OCI-LY1 (cell line): ENCODE measurements around the gene MAP4.

Source experiments
- H2AFZ ChIP-seq: fragments of 200-600 bp; sonication (generic), shearing (Covaris generic); 2 replicates; pipeline ENCODE4 v1.6.0; 2014; ENCODE audit warnings: antibody characterized with exemption, mild to moderate bottlenecking, low read length
- H3F3A ChIP-seq: fragments of 200-600 bp; sonication (generic), shearing (Covaris generic); 2 replicates; pipeline ENCODE4 v1.6.0; 2014; ENCODE audit warnings: mild to moderate bottlenecking, antibody characterized with exemption, low read length, moderate library complexity; ENCODE audit not compliant: insufficient read depth
- H3K27ac ChIP-seq: fragments of 200-600 bp; sonication (generic); 2 replicates; pipeline ENCODE4 v1.5.1; 2014; ENCODE audit warnings: low read length, mixed run types, mild to moderate bottlenecking, low read depth; ENCODE audit not compliant: poor library complexity, severe bottlenecking
- H3K27me3 ChIP-seq: fragments of 200-600 bp; sonication (generic); 2 replicates; pipeline ENCODE4 v1.6.0; 2014; ENCODE audit warnings: antibody characterized with exemption, mild to moderate bottlenecking, low read length, moderate library complexity; ENCODE audit not compliant: insufficient read depth
- H3K36me3 ChIP-seq: fragments of 200-600 bp; sonication (generic); 2 replicates; pipeline ENCODE4 v1.6.1; 2014; ENCODE audit warnings: mild to moderate bottlenecking, antibody characterized with exemption, low read length, moderate library complexity, mixed read lengths; ENCODE audit not compliant: insufficient read depth
- H3K4me1 ChIP-seq: fragments of 200-600 bp; sonication (generic); 2 replicates; pipeline ENCODE4 v1.5.1; 2014; ENCODE audit warnings: mild to moderate bottlenecking, low read length, moderate library complexity; ENCODE audit not compliant: insufficient read depth, severe bottlenecking
- H3K4me2 ChIP-seq: fragments of 200-600 bp; sonication (generic), shearing (Covaris generic); 2 replicates; pipeline ENCODE4 v1.6.1; 2014; ENCODE audit warnings: low read length
- H3K4me3 ChIP-seq: fragments of 200-600 bp; sonication (generic); 2 replicates; pipeline ENCODE4 v1.5.1; 2014; ENCODE audit warnings: low read length, low read depth, mild to moderate bottlenecking, mixed read lengths; ENCODE audit not compliant: poor library complexity, severe bottlenecking
- H3K79me2 ChIP-seq: fragments of 200-600 bp; shearing (Covaris generic); 2 replicates; pipeline ENCODE4 v1.6.1; 2016; ENCODE audit warnings: mixed run types, low read length, mixed read lengths; ENCODE audit not compliant: insufficient read depth
- H3K9ac ChIP-seq: fragments of 200-600 bp; sonication (generic), shearing (Covaris generic); 2 replicates; pipeline ENCODE4 v1.6.1; 2014; ENCODE audit warnings: mild to moderate bottlenecking, low read length, mixed read lengths
- H3K9me2 ChIP-seq: fragments of 200-600 bp; sonication (generic), shearing (Covaris generic); 2 replicates; pipeline ENCODE4 v1.6.1; 2014; ENCODE audit warnings: low read depth, mild to moderate bottlenecking, low read length, mixed read lengths
- H3K9me3 ChIP-seq: fragments of 200-600 bp; shearing (Covaris generic); 2 replicates; pipeline ENCODE4 v1.6.1; 2014; ENCODE audit warnings: low read length, mixed read lengths
- H4K20me1 ChIP-seq: fragments of 200-600 bp; sonication (generic), shearing (Covaris generic); 2 replicates; pipeline ENCODE4 v1.6.0; 2016; ENCODE audit warnings: mild to moderate bottlenecking, low read length; ENCODE audit not compliant: insufficient read depth
- CTCF ChIP-seq: fragments of 200-600 bp; sonication (generic), shearing (Covaris generic); IDR thresholded peaks from 2 replicates; pipeline ENCODE4 v1.5.1; 2017; ENCODE audit warnings: mild to moderate bottlenecking, antibody characterized with exemption, low read length, moderate library complexity, mixed read lengths
- EZH2 ChIP-seq: fragments of 200-600 bp; sonication (generic), shearing (Covaris generic); IDR thresholded peaks from 2 replicates; pipeline ENCODE4 v1.8.0; 2017; ENCODE audit warnings: borderline replicate concordance, mixed run types, mild to moderate bottlenecking, antibody characterized with exemption, low read length, moderate library complexity, mixed read lengths

Gene MAP4

GRCh38 chr3:47907784-47908183 lies 108.4 kb downstream of the MAP4 start:
- Histone ChIP-seq H3K9me2 (no peaks in the 10 kb centered on the region), H3F3A (peaks cover 3% of the 10 kb centered on the region; the same call in 1 of the 2 replicates), H3K4me1 (no peaks in the 10 kb centered on the region), H3K27ac (no peak overlapping the region), H3K4me3 (no peak overlapping the region), H3K79me2 (no peaks in the 10 kb centered on the region), H3K9ac (no peak overlapping the region), H2AFZ (no peak overlapping the region), H4K20me1 (no peaks in the 10 kb centered on the region), H3K9me3 (no peaks in the 10 kb centered on the region), H3K27me3 (no peaks in the 10 kb centered on the region), H3K36me3 (peaks cover 13% of the 10 kb centered on the region; the same call in 1 of the 2 replicates), H3K4me2 (no peak overlapping the region)
- no peak for TF ChIP-seq EZH2
- no peak for TF ChIP-seq CTCF

DNA sequence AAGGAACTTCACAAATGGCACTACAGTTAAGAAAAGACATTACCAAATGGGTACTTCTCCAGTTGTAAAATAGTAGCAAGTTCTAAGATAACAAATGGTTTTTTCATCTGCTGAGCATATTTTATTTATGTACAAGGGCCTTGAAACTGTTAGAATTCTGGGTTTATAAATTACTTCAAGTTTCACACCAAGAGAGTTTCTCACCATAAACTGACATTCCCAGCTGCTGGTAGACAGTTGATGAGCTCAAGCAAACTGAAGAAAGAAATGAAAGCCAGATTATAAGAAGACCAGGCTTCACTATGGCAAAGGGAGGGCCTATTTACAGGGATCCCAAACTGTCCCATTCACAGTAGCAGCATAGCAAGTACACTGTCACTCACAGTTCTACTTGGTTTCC lies 113.5 kb downstream of the MAP4 start:
- no peaks in the 10 kb centered on the region for H3K9me3 ChIP-seq
- H3K4me1 ChIP-seq: no peaks in the 10 kb centered on the region
- no peaks in the 10 kb centered on the region for H3K9me2 ChIP-seq

GRCh38 chr3:47901280-47901833 lies 114.9 kb downstream of the MAP4 start:
- H3K79me2 ChIP-seq: no peaks in the 10 kb centered on the region
- no peaks in the 10 kb centered on the region; the same call in none of the 2 replicates for H3K36me3 ChIP-seq
- no peaks in the 10 kb centered on the region for H3K9me3 ChIP-seq

More for the DNA sequence above, 113.5 kb downstream of the MAP4 start:
- H3K27ac ChIP-seq: no peak overlapping the region
- H3F3A ChIP-seq: no peaks in the 10 kb centered on the region
- no peak overlapping the region for H3K4me2 ChIP-seq
- H3K27me3 ChIP-seq: no peaks in the 10 kb centered on the region
- H2AFZ ChIP-seq: no peak overlapping the region
- no peaks in the 10 kb centered on the region; the same call in 1 of the 2 replicates for H3K36me3 ChIP-seq
- H4K20me1 ChIP-seq: no peaks in the 10 kb centered on the region
- TF ChIP-seq CTCF: no peak
- no peak for TF ChIP-seq EZH2
- H3K4me3 ChIP-seq: no peak overlapping the region
- no peaks in the 10 kb centered on the region for H3K79me2 ChIP-seq
- no peak overlapping the region for H3K9ac ChIP-seq

More at GRCh38 chr3:47901280-47901833, 114.9 kb downstream of the MAP4 start:
- no peaks in the 10 kb centered on the region for H3F3A ChIP-seq
- no peak overlapping the region for H3K4me3 ChIP-seq
- no peaks in the 10 kb centered on the region for H3K27me3 ChIP-seq
- H3K9me2 ChIP-seq: no peaks in the 10 kb centered on the region
- no peak overlapping the region for H2AFZ ChIP-seq
- H3K4me1 ChIP-seq: no peaks in the 10 kb centered on the region
- H3K9ac ChIP-seq: no peak overlapping the region
- H3K27ac ChIP-seq: no peak overlapping the region
- TF ChIP-seq EZH2 (no peak), CTCF (no peak)
- H4K20me1 ChIP-seq: no peaks in the 10 kb centered on the region
- H3K4me2 ChIP-seq: no peak overlapping the region
